GM12878 (cell line): ENCODE data around the gene PDPK1. TPM values are rescaled to one million over a fixed set of nuclear protein-coding genes. Genes with fewer than 3 reads are reported as not detected.

Source experiments
- ATAC-seq: fragments of 200-7000 bp; cut with Tn5 transposase; 3 replicates; pipeline ENCODE4 v1.9.1; 2020; ENCODE audit warnings: mild to moderate bottlenecking, moderate library complexity
- BruUV-seq: library from RNA; stranded (reverse); fragments of 400-500 nt; replicated peaks from 2 replicates; lab custom pipeline; 2021; lab: Mats Ljungman, UMichigan
- CTCF ChIA-PET: fragments of 300-600 bp; sonication (Branson Sonifier 250); formaldehyde crosslinking; extraction: SDS; loops from one replicate; lab custom pipeline; 2021; ENCODE audit warnings: inconsistent platforms; lab: Yijun Ruan, JAX
- POLR2A ChIA-PET: fragments of 350-600 bp; formaldehyde crosslinking; extraction: SDS; loops from one replicate; lab custom pipeline; 2021; ENCODE audit warnings: inconsistent platforms; lab: Charles Lee
- RAD21 ChIA-PET: fragments of 300-600 bp; sonication (Branson Sonifier 250); formaldehyde crosslinking; loops from one replicate; lab custom pipeline; 2023; ENCODE audit warnings: antibody characterized with exemption; ENCODE audit not compliant: unreplicated experiment; lab: Charles Lee
- SMC1A ChIA-PET: fragments of 300-600 bp; sonication (Branson Sonifier 250); formaldehyde crosslinking; loops from one replicate; lab custom pipeline; 2023; ENCODE audit not compliant: unreplicated experiment, uncharacterized antibody; lab: Charles Lee
- DNase-seq: peaks from one replicate; pipeline ENCODE4 v3.0.0-alpha.2; 2011; ENCODE audit warnings: low read depth, low spot score
- FAIRE-seq: peaks from 3 replicates; lab custom pipeline; 2011; peaks lifted over from hg19 to GRCh38; lab: Jason Lieb, UNC
- H2AFZ ChIP-seq: 2 replicates; pipeline ENCODE4 v1.6.0; 2011; ENCODE audit warnings: low read depth, low read length, control low read depth; ENCODE audit not compliant: control insufficient read depth
- H3K27ac ChIP-seq: 2 replicates; pipeline ENCODE4 v1.5.1; 2011; ENCODE audit warnings: control low read depth; ENCODE audit not compliant: control insufficient read depth, insufficient read depth
- H3K27me3 ChIP-seq, 2 experiments: replicated peaks in 1 of 2; 2 replicates each; pipeline versions ENCODE4 v1.6.0 to v1.6.1; 2011; ENCODE audit warnings: low read length in 1 of 2; ENCODE audit not compliant: control insufficient read depth in 2 of 2, insufficient read depth in 2 of 2
- H3K36me3 ChIP-seq, 2 experiments: 2 replicates each; pipeline ENCODE4 v1.5.1; 2011; ENCODE audit warnings: low read length in 1 of 2; ENCODE audit not compliant: control insufficient read depth in 2 of 2, insufficient read depth in 2 of 2
- H3K4me1 ChIP-seq: 2 replicates; pipeline ENCODE4 v1.6.1; 2011; ENCODE audit warnings: mild to moderate bottlenecking, low read length, moderate library complexity, mixed read lengths; ENCODE audit not compliant: control insufficient read depth, insufficient read depth
- H3K4me2 ChIP-seq: 2 replicates; pipeline ENCODE4 v1.6.0; 2011; ENCODE audit warnings: control low read depth; ENCODE audit not compliant: control insufficient read depth, insufficient read depth
- H3K4me3 ChIP-seq: fragments of 200-600 bp; sonication (generic); 2 replicates; pipeline ENCODE4 v1.5.1; 2016
- H3K79me2 ChIP-seq: 2 replicates; pipeline ENCODE4 v1.6.0; 2011; ENCODE audit warnings: low read length; ENCODE audit not compliant: control insufficient read depth, insufficient read depth
- H3K9ac ChIP-seq: 2 replicates; pipeline ENCODE4 v1.8.0; 2011; ENCODE audit warnings: low read length, control low read depth, mixed read lengths; ENCODE audit not compliant: control insufficient read depth, insufficient read depth
- H3K9me3 ChIP-seq: replicated peaks from 3 replicates; pipeline ENCODE4 v1.5.1; 2011; ENCODE audit warnings: mild to moderate bottlenecking, low read length; ENCODE audit not compliant: control insufficient read depth, insufficient read depth
- H4K20me1 ChIP-seq: 2 replicates; pipeline ENCODE4 v1.6.0; 2011; ENCODE audit not compliant: control insufficient read depth, insufficient read depth
- EP300 ChIP-seq, 2 experiments: fragments of 150-350 bp in 1 of 2; IDR thresholded peaks; 2 replicates each; pipeline ENCODE4 v1.6.1; 2011 to 2012; ENCODE audit warnings: low read depth in 2 of 2, low read length in 2 of 2, borderline replicate concordance in 1 of 2, improper control_type of control experiment in 1 of 2, inconsistent platforms in 1 of 2; ENCODE audit not compliant: control insufficient read depth in 1 of 2
- ESRRA ChIP-seq: IDR thresholded peaks from 2 replicates; pipeline ENCODE4 v1.6.1; 2012; ENCODE audit warnings: mild to moderate bottlenecking, low read length, improper control_type of control experiment
- HDGF ChIP-seq: fragments of 450-650 bp; IDR thresholded peaks from 2 replicates; pipeline ENCODE4 v1.6.1; 2016; ENCODE audit warnings: antibody characterized with exemption
- IKZF1 ChIP-seq: fragments of 450-650 bp; conservative IDR thresholded peaks from 2 replicates; pipeline ENCODE4 v1.6.1; 2017; ENCODE audit warnings: antibody characterized with exemption, mild to moderate bottlenecking
- KAT2A ChIP-seq: conservative IDR thresholded peaks from 2 replicates; pipeline ENCODE4 v1.6.1; 2011; ENCODE audit warnings: low read depth, low read length; ENCODE audit not compliant: control insufficient read depth
- POLR2AphosphoS2 ChIP-seq: IDR thresholded peaks from 2 replicates; pipeline ENCODE4 v1.6.1; 2011; ENCODE audit warnings: low read depth, mild to moderate bottlenecking, low read length, improper control_type of control experiment, moderate library complexity
- RAD51 ChIP-seq: fragments of 450-650 bp; IDR thresholded peaks from 2 replicates; pipeline ENCODE4 v1.6.1; 2016; ENCODE audit warnings: moderate library complexity, mild to moderate bottlenecking, inconsistent platforms
- ZBED1 ChIP-seq: IDR thresholded peaks from 2 replicates; pipeline ENCODE4 v1.6.1; 2016; ENCODE audit warnings: borderline replicate concordance
- ZNF384 ChIP-seq: IDR thresholded peaks from 2 replicates; pipeline ENCODE4 v1.6.1; 2012; ENCODE audit warnings: low read depth, mild to moderate bottlenecking, low read length, improper control_type of control experiment, borderline replicate concordance
- ZSCAN29 ChIP-seq: fragments of 450-650 bp; IDR thresholded peaks from 2 replicates; pipeline ENCODE4 v1.6.1; 2017; ENCODE audit warnings: mild to moderate bottlenecking, moderate library complexity
- WGBS: methylation state at CpG from one replicate; pipeline ENCODE4 v1.1.6; 2016; ENCODE audit warnings: low lambda C conversion rate; ENCODE audit not compliant: insufficient replicate concordance, insufficient coverage; ENCODE audit errors: missing lambda C conversion rate; 5-methylcytosine and 5-hydroxymethylcytosine counted together
- in situ Hi-C: fragments of 300-500 bp; cut with MboI; formaldehyde crosslinking; loops from 9 replicates; pipeline ENCODE4 v1.14.3; 2018; ENCODE audit warnings: mixed read lengths
- intact Hi-C: fragments of 100-400 bp; cut with micrococcal nuclease; formaldehyde crosslinking; loops from one replicate; pipeline ENCODE4 v1.14.2; 2022; ENCODE audit not compliant: unreplicated experiment
- polyA plus RNA-seq, 11 experiments: library from polyadenylated mRNA; depleted of rRNA in 4 of 11; unstranded in 6 of 11; stranded (reverse) in 5 of 11; fragments of >200 nt; fragmentation: Nextera tagmentation in 4 of 11; fragmentation: Illumina TruSeq in 1 of 11; extraction: Ambion mirVana in 4 of 11; extraction: Trizol in 1 of 11; gene quantifications; 1 replicate in 1 of 11; 2 replicates in 10 of 11; pipeline versions ENCODE4 v1.2.1 to v1.2.3, GENCODE V29; 2011 to 2016; ENCODE audit warnings: inconsistent platforms in 2 of 11, missing spikeins in 2 of 11, low read depth in 1 of 11
- total RNA-seq, 4 experiments: library from RNA; depleted of rRNA in 3 of 4; stranded (reverse); fragments of >200 nt in 3 of 4; fragmentation: Illumina TruSeq in 1 of 4; extraction: Trizol in 1 of 4; gene quantifications; 2 replicates each; pipeline versions ENCODE4 v1.2.1 to v1.2.3, GENCODE V29; 2013 to 2021
- TF ChIP-seq, protein P1 (sequence below): IDR thresholded peaks from 2 replicates; pipeline ENCODE4 v1.6.1; 2011; ENCODE audit warnings: low read depth, mild to moderate bottlenecking, low read length, moderate library complexity, borderline replicate concordance; ENCODE audit errors: extremely low read depth
- TF ChIP-seq, protein P2 (sequence below): fragments of 450-650 bp; IDR thresholded peaks from 2 replicates; pipeline ENCODE4 v1.6.1; 2017; ENCODE audit warnings: mild to moderate bottlenecking
- TF ChIP-seq, protein P3 (sequence below): IDR thresholded peaks from 2 replicates; pipeline ENCODE4 v1.6.1; 2012; ENCODE audit warnings: low read depth, low read length, improper control_type of control experiment
- TF ChIP-seq, protein P4 (sequence below): IDR thresholded peaks from 2 replicates; pipeline ENCODE4 v1.6.1; 2011; ENCODE audit warnings: low read depth, low read length, improper control_type of control experiment, borderline replicate concordance

Gene PDPK1
- total and polyA plus RNA-seq, 10 of the 15 experiments (the other 5 are each of a cell fraction or from before 2014, with no cell fraction given) = 3.9 to 41.3 (median 25.5) TPM

DNA sequence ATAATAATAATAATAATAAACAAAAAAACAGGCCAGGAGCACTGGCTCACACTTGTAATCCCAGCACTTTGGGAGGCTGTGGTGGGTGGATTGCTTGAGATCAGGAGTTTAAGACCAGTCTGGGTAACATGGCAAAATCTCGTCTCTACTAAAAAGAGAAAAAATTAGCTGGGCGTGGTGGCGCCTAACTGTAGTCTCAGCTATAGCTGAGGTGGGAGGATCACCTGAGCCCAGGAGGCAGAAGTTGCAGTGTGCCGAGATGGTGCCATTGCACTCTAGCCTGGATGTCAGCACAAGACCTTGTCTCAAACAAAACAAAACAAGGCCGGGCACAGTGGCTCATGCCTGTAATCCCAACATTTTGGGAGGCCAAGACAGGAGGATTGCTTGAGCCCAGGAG is 42.8 kb upstream of the PDPK1 start (continued):
- TF ChIP-seq RAD51 = no peak
- TF ChIP-seq EP300 (IDR thresholded peaks at IDR 0.05; ENCODE audit: borderline replicate concordance in 1 of 2, control insufficient read depth in 1 of 2, low read depth in 2 of 2, low read length in 2 of 2) = no peak

DNA sequence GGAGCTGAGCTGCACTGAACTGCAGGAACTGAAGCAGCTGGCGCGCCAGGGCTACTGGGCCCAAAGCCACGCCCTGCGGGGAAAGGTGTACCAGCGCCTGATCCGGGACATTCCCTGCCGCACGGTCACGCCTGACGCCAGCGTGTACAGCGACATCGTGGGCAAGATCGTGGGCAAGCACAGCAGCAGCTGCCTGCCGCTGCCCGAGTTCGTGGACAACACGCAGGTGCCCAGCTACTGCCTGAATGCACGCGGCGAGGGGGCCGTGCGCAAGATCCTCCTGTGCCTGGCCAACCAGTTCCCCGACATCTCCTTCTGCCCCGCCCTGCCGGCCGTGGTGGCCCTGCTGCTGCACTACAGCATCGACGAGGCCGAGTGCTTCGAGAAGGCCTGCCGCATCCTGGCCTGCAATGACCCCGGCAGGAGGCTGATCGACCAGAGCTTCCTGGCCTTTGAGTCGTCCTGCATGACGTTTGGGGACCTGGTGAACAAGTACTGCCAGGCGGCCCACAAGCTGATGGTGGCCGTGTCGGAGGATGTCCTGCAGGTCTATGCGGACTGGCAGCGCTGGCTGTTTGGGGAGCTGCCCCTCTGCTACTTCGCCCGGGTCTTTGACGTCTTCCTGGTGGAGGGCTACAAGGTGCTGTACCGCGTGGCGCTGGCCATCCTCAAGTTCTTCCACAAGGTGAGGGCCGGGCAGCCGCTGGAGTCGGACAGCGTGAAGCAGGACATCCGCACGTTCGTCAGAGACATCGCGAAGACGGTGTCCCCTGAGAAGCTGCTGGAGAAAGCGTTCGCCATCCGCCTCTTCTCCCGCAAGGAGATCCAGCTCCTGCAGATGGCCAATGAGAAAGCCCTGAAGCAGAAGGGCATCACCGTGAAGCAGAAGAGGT is 41.4 kb upstream of the PDPK1 start:
- BruUV-seq = no TSS peak
- DNase-seq (no peak), ATAC-seq (no peak), FAIRE-seq (no peak)
- peaks cover 0 to 11% of the 10 kb centered on the region in 2 experiments; a peak in 2 of 4 replicates for H3K36me3 ChIP-seq
- H3K9me3 ChIP-seq = no peaks in the 10 kb centered on the region
- H3K9ac ChIP-seq = no peak overlapping the region
- no peaks in the 10 kb centered on the region for H3K79me2 ChIP-seq
- H3K4me3 ChIP-seq = no peak overlapping the region
- ChIA-PET SMC1A (no interaction called here), RAD21 (no interaction called here), CTCF (no interaction called here), POLR2A (interaction anchor here (1.3 kb wide), 1 partner anchor 9 kb away, joined by 5 read pairs; no protein-coding TSS in a partner anchor)
- H3K27ac ChIP-seq = no peak overlapping the region
- H3K4me1 ChIP-seq = no peaks in the 10 kb centered on the region
- no peak overlapping the region for H3K4me2 ChIP-seq
- no peak overlapping the region for H2AFZ ChIP-seq
- 94% methylated on average over 53 of the region's 62 CpGs for WGBS
- no peaks in the 10 kb centered on the region for H3K27me3 ChIP-seq
- TF ChIP-seq, protein P1, sequence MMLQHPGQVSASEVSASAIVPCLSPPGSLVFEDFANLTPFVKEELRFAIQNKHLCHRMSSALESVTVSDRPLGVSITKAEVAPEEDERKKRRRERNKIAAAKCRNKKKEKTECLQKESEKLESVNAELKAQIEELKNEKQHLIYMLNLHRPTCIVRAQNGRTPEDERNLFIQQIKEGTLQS = no peak
- TF ChIP-seq ZBED1 (no peak), ZNF384 (no peak), POLR2AphosphoS2 (no peak), HDGF (no peak), KAT2A (no peak), ZSCAN29 (no peak), IKZF1 (no peak), ESRRA (no peak)
- TF ChIP-seq, protein P2, sequence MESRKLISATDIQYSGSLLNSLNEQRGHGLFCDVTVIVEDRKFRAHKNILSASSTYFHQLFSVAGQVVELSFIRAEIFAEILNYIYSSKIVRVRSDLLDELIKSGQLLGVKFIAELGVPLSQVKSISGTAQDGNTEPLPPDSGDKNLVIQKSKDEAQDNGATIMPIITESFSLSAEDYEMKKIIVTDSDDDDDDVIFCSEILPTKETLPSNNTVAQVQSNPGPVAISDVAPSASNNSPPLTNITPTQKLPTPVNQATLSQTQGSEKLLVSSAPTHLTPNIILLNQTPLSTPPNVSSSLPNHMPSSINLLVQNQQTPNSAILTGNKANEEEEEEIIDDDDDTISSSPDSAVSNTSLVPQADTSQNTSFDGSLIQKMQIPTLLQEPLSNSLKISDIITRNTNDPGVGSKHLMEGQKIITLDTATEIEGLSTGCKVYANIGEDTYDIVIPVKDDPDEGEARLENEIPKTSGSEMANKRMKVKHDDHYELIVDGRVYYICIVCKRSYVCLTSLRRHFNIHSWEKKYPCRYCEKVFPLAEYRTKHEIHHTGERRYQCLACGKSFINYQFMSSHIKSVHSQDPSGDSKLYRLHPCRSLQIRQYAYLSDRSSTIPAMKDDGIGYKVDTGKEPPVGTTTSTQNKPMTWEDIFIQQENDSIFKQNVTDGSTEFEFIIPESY = no peak
- TF ChIP-seq, protein P3, sequence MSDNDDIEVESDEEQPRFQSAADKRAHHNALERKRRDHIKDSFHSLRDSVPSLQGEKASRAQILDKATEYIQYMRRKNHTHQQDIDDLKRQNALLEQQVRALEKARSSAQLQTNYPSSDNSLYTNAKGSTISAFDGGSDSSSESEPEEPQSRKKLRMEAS = no peak
- TF ChIP-seq, protein P4, sequence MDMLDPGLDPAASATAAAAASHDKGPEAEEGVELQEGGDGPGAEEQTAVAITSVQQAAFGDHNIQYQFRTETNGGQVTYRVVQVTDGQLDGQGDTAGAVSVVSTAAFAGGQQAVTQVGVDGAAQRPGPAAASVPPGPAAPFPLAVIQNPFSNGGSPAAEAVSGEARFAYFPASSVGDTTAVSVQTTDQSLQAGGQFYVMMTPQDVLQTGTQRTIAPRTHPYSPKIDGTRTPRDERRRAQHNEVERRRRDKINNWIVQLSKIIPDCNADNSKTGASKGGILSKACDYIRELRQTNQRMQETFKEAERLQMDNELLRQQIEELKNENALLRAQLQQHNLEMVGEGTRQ = no peak
- intact Hi-C loops = no loop called here
- H4K20me1 ChIP-seq = no peaks in the 10 kb centered on the region
- in situ Hi-C loops = loop anchor here (5.0 to 10.0 kb wide), 2 partner anchors 159 to 482 kb away; partner anchors contain the start of gene NPW
